K562 (cell line): ENCODE data around the gene C12orf75. TPM values are rescaled to one million over a fixed set of nuclear protein-coding genes. Genes with fewer than 3 reads are reported as not detected.

ENCODE experiments used
- ATAC-seq: fragments of 200-7000 bp; cut with Tn5 transposase; 3 replicates; pipeline ENCODE4 v1.9.1; 2020; ENCODE audit warnings: moderate library complexity
- BruUV-seq: library from RNA; stranded (reverse); fragments of 400-500 nt; replicated peaks from 2 replicates; lab custom pipeline; 2021; lab: Mats Ljungman, UMichigan
- CTCF ChIA-PET: fragments of 300-600 bp; formaldehyde crosslinking; extraction: SDS; loops from one replicate; lab custom pipeline; 2021; ENCODE audit warnings: low intra/inter-chr PET ratio; lab: Yijun Ruan, JAX
- POLR2A ChIA-PET: fragments of 300-600, 350-650 bp; sonication (Branson Sonifier 250); formaldehyde crosslinking; extraction: SDS; loops from one replicate; lab custom pipeline; 2021; ENCODE audit warnings: antibody characterized with exemption, inconsistent platforms; lab: Yijun Ruan, JAX
- DNase-seq, 4 experiments: peaks; one replicate each; pipeline versions ENCODE4 v3.0.0 to v3.0.0-alpha.2; 2011 to 2018; ENCODE audit warnings: low spot score in 3 of 4, mixed read lengths in 3 of 4; ENCODE audit errors: extremely low read depth in 1 of 4
- FAIRE-seq: peaks from 2 replicates; lab custom pipeline; 2011; peaks lifted over from hg19 to GRCh38; lab: Jason Lieb, UNC
- H2AFZ ChIP-seq: 2 replicates; pipeline ENCODE4 v1.6.0; 2011; ENCODE audit warnings: low read depth, low read length, control low read depth, inconsistent platforms
- H3K27ac ChIP-seq: fragments of 200-600 bp; 3 replicates; pipeline ENCODE4 v1.8.0; 2011; ENCODE audit warnings: low read depth, mild to moderate bottlenecking, control low read depth, inconsistent platforms, low read length, moderate library complexity, mixed read lengths; ENCODE audit errors: extremely low read depth
- H3K27me3 ChIP-seq, 2 experiments: fragments of 300-600 bp in 1 of 2; 2 replicates in 1 of 2; 3 replicates in 1 of 2; pipeline versions ENCODE4 v1.6.0 to v1.8.0; 2011; ENCODE audit warnings: inconsistent platforms in 2 of 2, low read length in 2 of 2, mild to moderate bottlenecking in 1 of 2, mixed read lengths in 1 of 2, moderate library complexity in 1 of 2; ENCODE audit not compliant: control insufficient read depth in 2 of 2, insufficient read depth in 2 of 2
- H3K36me3 ChIP-seq: fragments of 300-600 bp; 3 replicates; pipeline ENCODE4 v1.8.0; 2011; ENCODE audit warnings: mild to moderate bottlenecking, low read length, inconsistent platforms; ENCODE audit not compliant: control insufficient read depth, insufficient read depth
- H3K4me1 ChIP-seq, 2 experiments: fragments of 200-600 bp in 1 of 2; replicated peaks in 1 of 2; 2 replicates in 1 of 2; 3 replicates in 1 of 2; pipeline versions ENCODE4 v1.5.1 to v1.8.0; 2011; ENCODE audit warnings: inconsistent platforms in 2 of 2, low read length in 2 of 2, mild to moderate bottlenecking in 1 of 2, mixed read lengths in 1 of 2, moderate library complexity in 1 of 2; ENCODE audit not compliant: control insufficient read depth in 2 of 2, insufficient read depth in 2 of 2
- H3K4me2 ChIP-seq: 2 replicates; pipeline ENCODE4 v1.6.1; 2011; ENCODE audit warnings: low read length, control low read depth, inconsistent platforms, mixed read lengths; ENCODE audit not compliant: insufficient read depth
- H3K4me3 ChIP-seq: fragments of 200-600 bp; sonication (generic), shearing (Covaris generic); 2 replicates; pipeline ENCODE4 v1.5.1; 2016; ENCODE audit warnings: control low read depth, inconsistent platforms
- H3K79me2 ChIP-seq: fragments of 200-600 bp; 3 replicates; pipeline ENCODE4 v1.8.0; 2011; ENCODE audit warnings: low read length, inconsistent platforms; ENCODE audit not compliant: control insufficient read depth, insufficient read depth
- H3K9ac ChIP-seq, 2 experiments: 2 replicates each; pipeline versions ENCODE4 v1.6.0 to v1.6.1; 2011; ENCODE audit warnings: low read depth in 2 of 2, low read length in 2 of 2, control low read depth in 1 of 2, inconsistent platforms in 1 of 2, mild to moderate bottlenecking in 1 of 2, mixed read lengths in 1 of 2; ENCODE audit not compliant: insufficient read depth in 1 of 2
- H3K9me1 ChIP-seq: one replicate; pipeline ENCODE4 v1.6.0; 2011; ENCODE audit warnings: inconsistent platforms, mild to moderate bottlenecking, low read length, moderate library complexity; ENCODE audit not compliant: control insufficient read depth, insufficient read depth
- H3K9me3 ChIP-seq: replicated peaks from 2 replicates; pipeline ENCODE4 v1.5.1; 2011; ENCODE audit warnings: low read depth, low read length, inconsistent platforms; ENCODE audit not compliant: control insufficient read depth, insufficient read depth
- H4K20me1 ChIP-seq: replicated peaks from 2 replicates; pipeline ENCODE4 v1.6.1; 2011; ENCODE audit warnings: low read length, inconsistent platforms, mixed read lengths; ENCODE audit not compliant: control insufficient read depth, insufficient read depth
- ASH1L ChIP-seq: fragments of 450-650 bp; IDR thresholded peaks from 2 replicates; pipeline ENCODE4 v1.6.1; 2018; ENCODE audit warnings: borderline replicate concordance, mild to moderate bottlenecking, low read depth; ENCODE audit not compliant: partially characterized antibody
- CBX5 ChIP-seq: IDR thresholded peaks from 2 replicates; pipeline ENCODE4 v1.6.1; 2014; ENCODE audit warnings: low read depth, borderline replicate concordance
- PATZ1 ChIP-seq: fragments of 250-450 bp; sonication (Bioruptor Pico); IDR thresholded peaks from 2 replicates; pipeline ENCODE4 v1.5.0; 2020; ENCODE audit warnings: mild to moderate bottlenecking, borderline replicate concordance
- PRDM10 ChIP-seq: fragments of 450-650 bp; IDR thresholded peaks from 2 replicates; pipeline ENCODE4 v1.6.1; 2018; ENCODE audit not compliant: partially characterized antibody
- RBFOX2 ChIP-seq: fragments of 200-400 bp; formaldehyde crosslinking; IDR thresholded peaks from 2 replicates; pipeline ENCODE4 v1.6.1; 2017; ENCODE audit warnings: low read depth, mild to moderate bottlenecking, low read length, moderate library complexity
- SRSF1 ChIP-seq: fragments of 200-400 bp; formaldehyde crosslinking; IDR thresholded peaks from 2 replicates; pipeline ENCODE4 v1.6.1; 2017; ENCODE audit warnings: mild to moderate bottlenecking, low read depth, low read length, moderate library complexity
- TRIM24 ChIP-seq, 2 experiments: fragments of 450-650 bp; IDR thresholded peaks; 2 replicates each; pipeline ENCODE4 v1.6.1; 2016
- WGBS: fragments of 100-300 bp; shearing (Covaris generic); methylation state at CpG from one replicate; pipeline ENCODE4 v1.1.6; 2016; ENCODE audit warnings: low coverage, mixed read lengths; ENCODE audit not compliant: insufficient coverage; ENCODE audit errors: missing lambda C conversion rate; 5-methylcytosine and 5-hydroxymethylcytosine counted together
- in situ Hi-C: fragments of 300-500 bp; cut with MboI; formaldehyde crosslinking; loops from 4 replicates; pipeline ENCODE4 v1.15.0; 2018; ENCODE audit warnings: inconsistent platforms, mixed read lengths
- intact Hi-C: fragments of 100-400 bp; cut with micrococcal nuclease; formaldehyde crosslinking; loops from 2 replicates; pipeline ENCODE4 v1.14.2; 2022
- polyA plus RNA-seq, 8 experiments: library from polyadenylated mRNA; depleted of rRNA in 4 of 8; stranded (reverse) in 5 of 8; unstranded in 3 of 8; fragments of >200 nt; fragmentation: Nextera tagmentation in 2 of 8; fragmentation: Illumina TruSeq in 1 of 8; extraction: Ambion mirVana in 2 of 8; extraction: Trizol in 1 of 8; gene quantifications; 2 replicates each; pipeline versions ENCODE4 v1.2.1 to v1.2.3, GENCODE V29; 2011 to 2014; ENCODE audit warnings: inconsistent platforms in 1 of 8, missing spikeins in 1 of 8
- total RNA-seq, 7 experiments: library from RNA; depleted of rRNA in 6 of 7; stranded (reverse); fragments of >200 nt in 6 of 7; fragmentation: Illumina TruSeq in 2 of 7; extraction: Trizol in 2 of 7; gene quantifications; 2 replicates each; pipeline versions ENCODE4 v1.2.1 to v1.2.3, GENCODE V29; 2011 to 2021; ENCODE audit warnings: low replicate concordance in 1 of 7

Gene C12orf75
- total and polyA plus RNA-seq, 9 of the 15 experiments (the other 6 are each of a cell fraction or from before 2014, with no cell fraction given) = 0.06 to 0.82 (median 0.26) TPM; not detected in 3

GRCh38 chr12:105418821-105419291 lies 88.4 kb downstream of the C12orf75 start (continued):
- TF ChIP-seq SRSF1 (no peak), CBX5 (no peak)
- TF ChIP-seq, all 486 proteins: peak for 0

GRCh38 chr12:105419606-105420005 lies 89.1 kb downstream of the C12orf75 start:
- H3K36me3 ChIP-seq = no peaks in the 10 kb centered on the region
- no peaks in the 10 kb centered on the region for H3K9me3 ChIP-seq
- WGBS = 3% methylated on average over 3 of the region's 3 CpGs
- ATAC-seq = no peak
- H3K79me2 ChIP-seq = no peaks in the 10 kb centered on the region
- H3K9ac ChIP-seq = no peak overlapping the region
- no peak for DNase-seq
- ChIA-PET POLR2A (no interaction called here), CTCF (no interaction called here)
- in situ Hi-C loops = loop anchor here (5.0 to 10.0 kb wide), 2 partner anchors 713 to 805 kb away; no protein-coding TSS in a partner anchor
- FAIRE-seq = no peak
- H3K4me3 ChIP-seq = no peak overlapping the region
- no peaks in the 10 kb centered on the region for H3K9me1 ChIP-seq
- H3K27ac ChIP-seq = no peak overlapping the region
- TF ChIP-seq RBFOX2 (no peak), TRIM24 (IDR thresholded peaks at IDR 0.05) (no peak), PATZ1 (no peak), ASH1L (no peak), PRDM10 (no peak)
- no TSS peak for BruUV-seq
- no peaks in the 10 kb centered on the region for H3K4me1 ChIP-seq
- H3K27me3 ChIP-seq = no peaks in the 10 kb centered on the region
- intact Hi-C loops = loop anchor here (1.0 to 10.0 kb wide), 2 partner anchors 717 to 865 kb away; no protein-coding TSS in a partner anchor
- no peak overlapping the region for H3K4me2 ChIP-seq
- no peak overlapping the region for H2AFZ ChIP-seq
- H4K20me1 ChIP-seq = no peaks in the 10 kb centered on the region
